Measurements from ENCODE around the gene ASPSCR1. TPM values are rescaled to one million over a fixed set of nuclear protein-coding genes. Genes with fewer than 3 reads are reported as not detected.

The ASPSCR1 gene
- total and polyA plus RNA-seq, 2 of the 13 experiments (the other 11 are each of a cell fraction or from before 2014, with no cell fraction given): 274 to 314 TPM

DNA sequence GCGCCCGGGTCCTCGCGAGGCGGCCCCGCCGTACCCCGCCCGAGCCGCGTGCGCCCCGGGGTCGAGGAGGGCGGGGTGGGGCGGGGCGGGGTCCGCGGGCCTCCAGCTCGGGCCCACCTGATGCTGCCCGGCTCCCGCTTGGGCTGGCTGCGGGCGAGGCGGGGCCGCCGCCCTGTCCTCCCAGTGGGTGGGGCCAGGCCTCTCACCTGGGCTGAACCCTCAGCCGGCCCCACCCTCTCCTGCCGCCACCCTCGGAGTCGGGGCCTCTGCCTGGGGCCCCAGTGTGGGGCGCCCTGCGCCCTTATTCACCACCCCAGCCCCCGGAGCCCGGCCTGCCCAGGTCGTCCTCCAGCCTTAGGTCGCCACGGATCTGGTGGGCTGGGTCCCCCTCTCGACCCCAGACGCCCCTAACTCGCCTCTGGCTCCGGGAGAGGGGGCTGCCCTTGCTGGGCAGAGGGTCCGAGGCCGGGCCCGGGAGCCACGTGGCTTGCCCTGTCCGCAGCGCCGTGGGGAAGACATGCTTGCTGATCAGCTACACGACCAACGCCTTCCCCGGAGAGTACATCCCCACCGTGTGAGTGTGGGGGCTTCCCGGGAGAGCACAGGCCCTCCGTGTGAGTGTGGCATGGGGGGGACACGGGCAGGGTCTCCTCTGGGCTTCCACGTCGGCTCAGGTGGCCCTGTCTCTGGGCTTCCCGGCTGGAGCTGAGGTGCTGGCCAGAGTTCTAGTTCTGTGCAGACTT, 54.6 kb downstream of the ASPSCR1 start (continued):
- TF ChIP-seq, protein P1, sequence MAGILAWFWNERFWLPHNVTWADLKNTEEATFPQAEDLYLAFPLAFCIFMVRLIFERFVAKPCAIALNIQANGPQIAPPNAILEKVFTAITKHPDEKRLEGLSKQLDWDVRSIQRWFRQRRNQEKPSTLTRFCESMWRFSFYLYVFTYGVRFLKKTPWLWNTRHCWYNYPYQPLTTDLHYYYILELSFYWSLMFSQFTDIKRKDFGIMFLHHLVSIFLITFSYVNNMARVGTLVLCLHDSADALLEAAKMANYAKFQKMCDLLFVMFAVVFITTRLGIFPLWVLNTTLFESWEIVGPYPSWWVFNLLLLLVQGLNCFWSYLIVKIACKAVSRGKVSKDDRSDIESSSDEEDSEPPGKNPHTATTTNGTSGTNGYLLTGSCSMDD (CRISPR knock-in tag; IDR thresholded peaks at IDR 0.05): no peak
- TF ChIP-seq AGO1 (IDR thresholded peaks at IDR 0.05; ENCODE audit: low read depth, low read length, poor library complexity, severe bottlenecking) (peak; percentile 63), RBFOX2 (IDR thresholded peaks at IDR 0.05; ENCODE audit: low read depth, low read length) (peak; percentile 69), ZNF546 (CRISPR knock-in tag; conservative IDR thresholded peaks at IDR 0.05) (no peak), MBD4 (IDR thresholded peaks at IDR 0.05; ENCODE audit: borderline replicate concordance, low read length) (no peak), KLF12 (CRISPR knock-in tag; IDR thresholded peaks at IDR 0.05; ENCODE audit: borderline replicate concordance) (no peak), NR2C2 (CRISPR knock-in tag; IDR thresholded peaks at IDR 0.05; ENCODE audit: borderline replicate concordance) (no peak), CHD4 (IDR thresholded peaks at IDR 0.05; ENCODE audit: borderline replicate concordance, low read length) (no peak), SETDB1 (CRISPR knock-in tag; IDR thresholded peaks at IDR 0.05; ENCODE audit: borderline replicate concordance) (no peak), ZNF660 (CRISPR knock-in tag; IDR thresholded peaks at IDR 0.05; ENCODE audit: borderline replicate concordance, low read depth) (no peak), CEBPB (IDR thresholded peaks at IDR 0.05; ENCODE audit: borderline replicate concordance, low read depth, low read length) (no peak), NFKBIZ (CRISPR knock-in tag; IDR thresholded peaks at IDR 0.05) (no peak), HNRNPK (IDR thresholded peaks at IDR 0.05; ENCODE audit: low read depth, low read length, poor library complexity, severe bottlenecking) (peak; percentile 55), SP4 (CRISPR knock-in tag; IDR thresholded peaks at IDR 0.05) (no peak), AGO2 (optimal IDR thresholded peaks at IDR 0.05; ENCODE audit: low read depth, low read length) (peak; percentile 95), KAT7 (CRISPR knock-in tag; IDR thresholded peaks at IDR 0.05; ENCODE audit: borderline replicate concordance) (no peak), FOXK1 (CRISPR knock-in tag; IDR thresholded peaks at IDR 0.05; ENCODE audit: borderline replicate concordance, low read depth) (no peak), GABPB1 (CRISPR knock-in tag; IDR thresholded peaks at IDR 0.05) (peak; percentile 20; the same call in 1 of the 2 replicates), ZNF331 (CRISPR knock-in tag; IDR thresholded peaks at IDR 0.05) (no peak), ZSCAN12 (CRISPR knock-in tag; IDR thresholded peaks at IDR 0.05) (no peak), ZNF317 (CRISPR knock-in tag; IDR thresholded peaks at IDR 0.05) (no peak)
- TF ChIP-seq, protein P2, sequence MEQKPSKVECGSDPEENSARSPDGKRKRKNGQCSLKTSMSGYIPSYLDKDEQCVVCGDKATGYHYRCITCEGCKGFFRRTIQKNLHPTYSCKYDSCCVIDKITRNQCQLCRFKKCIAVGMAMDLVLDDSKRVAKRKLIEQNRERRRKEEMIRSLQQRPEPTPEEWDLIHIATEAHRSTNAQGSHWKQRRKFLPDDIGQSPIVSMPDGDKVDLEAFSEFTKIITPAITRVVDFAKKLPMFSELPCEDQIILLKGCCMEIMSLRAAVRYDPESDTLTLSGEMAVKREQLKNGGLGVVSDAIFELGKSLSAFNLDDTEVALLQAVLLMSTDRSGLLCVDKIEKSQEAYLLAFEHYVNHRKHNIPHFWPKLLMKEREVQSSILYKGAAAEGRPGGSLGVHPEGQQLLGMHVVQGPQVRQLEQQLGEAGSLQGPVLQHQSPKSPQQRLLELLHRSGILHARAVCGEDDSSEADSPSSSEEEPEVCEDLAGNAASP (CRISPR knock-in tag; IDR thresholded peaks at IDR 0.05; ENCODE audit: borderline replicate concordance): 0 out of 2 replicates have a peak, but pooled peaks have one; percentile 25
- TF ChIP-seq, protein P3, sequence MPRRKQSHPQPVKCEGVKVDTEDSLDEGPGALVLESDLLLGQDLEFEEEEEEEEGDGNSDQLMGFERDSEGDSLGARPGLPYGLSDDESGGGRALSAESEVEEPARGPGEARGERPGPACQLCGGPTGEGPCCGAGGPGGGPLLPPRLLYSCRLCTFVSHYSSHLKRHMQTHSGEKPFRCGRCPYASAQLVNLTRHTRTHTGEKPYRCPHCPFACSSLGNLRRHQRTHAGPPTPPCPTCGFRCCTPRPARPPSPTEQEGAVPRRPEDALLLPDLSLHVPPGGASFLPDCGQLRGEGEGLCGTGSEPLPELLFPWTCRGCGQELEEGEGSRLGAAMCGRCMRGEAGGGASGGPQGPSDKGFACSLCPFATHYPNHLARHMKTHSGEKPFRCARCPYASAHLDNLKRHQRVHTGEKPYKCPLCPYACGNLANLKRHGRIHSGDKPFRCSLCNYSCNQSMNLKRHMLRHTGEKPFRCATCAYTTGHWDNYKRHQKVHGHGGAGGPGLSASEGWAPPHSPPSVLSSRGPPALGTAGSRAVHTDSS (CRISPR knock-in tag; conservative IDR thresholded peaks at IDR 0.05): no peak
- TF ChIP-seq, protein P4, sequence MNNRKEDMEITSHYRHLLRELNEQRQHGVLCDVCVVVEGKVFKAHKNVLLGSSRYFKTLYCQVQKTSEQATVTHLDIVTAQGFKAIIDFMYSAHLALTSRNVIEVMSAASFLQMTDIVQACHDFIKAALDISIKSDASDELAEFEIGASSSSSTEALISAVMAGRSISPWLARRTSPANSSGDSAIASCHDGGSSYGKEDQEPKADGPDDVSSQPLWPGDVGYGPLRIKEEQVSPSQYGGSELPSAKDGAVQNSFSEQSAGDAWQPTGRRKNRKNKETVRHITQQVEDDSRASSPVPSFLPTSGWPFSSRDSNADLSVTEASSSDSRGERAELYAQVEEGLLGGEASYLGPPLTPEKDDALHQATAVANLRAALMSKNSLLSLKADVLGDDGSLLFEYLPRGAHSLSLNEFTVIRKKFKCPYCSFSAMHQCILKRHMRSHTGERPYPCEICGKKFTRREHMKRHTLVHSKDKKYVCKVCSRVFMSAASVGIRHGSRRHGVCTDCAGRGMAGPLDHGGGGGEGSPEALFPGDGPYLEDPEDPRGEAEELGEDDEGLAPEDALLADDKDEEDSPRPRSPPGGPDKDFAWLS (CRISPR knock-in tag; IDR thresholded peaks at IDR 0.05; ENCODE audit: borderline replicate concordance): no peak
